ACHN (cell line): ENCODE measurements around the gene SNX10.
A peak's percentile ranks its signal among the peaks of the same experiment; 100 is the strongest.
"Not testable (repeated sequence)": the region's sequence is repeated elsewhere in the genome, so short reads cannot be mapped to it uniquely, and the experiment has no call there.

Experiments
- DNase-seq: peaks from one replicate; pipeline ENCODE4 v3.0.0-alpha.2; 2015
- in situ Hi-C: cut with HindIII; loops from 2 replicates; pipeline ENCODE4 v1.10.0; 2017; ENCODE audit warnings: low sequenced_read_pairs, low pct_ligation_motif_present, low pct_unique_long_range_greater_than_20kb

SNX10 gene

GRCh38 chr7:26291699-26292538 is at the start of gene SNX10:
Gene SNX10 (plus strand): TSS chr7:26291862. CDS start chr7:26346443, 54,581 bp downstream.
- DNase-seq, result peak; percentile 87
- in situ Hi-C loops, result no loop called here

GRCh38 chr7:26245150-26245549 is 46.5 kb upstream of the SNX10 start:
- in situ Hi-C loops, result no loop called here
- DNase-seq, result no peak

GRCh38 chr7:26250239-26250638 is 41.4 kb upstream of the SNX10 start:
- in situ Hi-C loops, result no loop called here
- no peak for DNase-seq

GRCh38 chr7:26261866-26262265 is 29.8 kb upstream of the SNX10 start:
- in situ Hi-C loops, result not testable (repeated sequence)

GRCh38 chr7:26265065-26265464 is 26.6 kb upstream of the SNX10 start:
- no peak for DNase-seq
- in situ Hi-C loops, result no loop called here

More at GRCh38 chr7:26261866-26262265, 29.8 kb upstream of the SNX10 start:
- not testable (repeated sequence) for DNase-seq

GRCh38 chr7:26265499-26266075 is 26.1 kb upstream of the SNX10 start:
- no peak for DNase-seq
- in situ Hi-C loops, result no loop called here

GRCh38 chr7:26267601-26268166 is 24.0 kb upstream of the SNX10 start:
- in situ Hi-C loops, result no loop called here

GRCh38 chr7:26275213-26275612 is 16.4 kb upstream of the SNX10 start:
- no peak for DNase-seq
- in situ Hi-C loops, result no loop called here

More at GRCh38 chr7:26267601-26268166, 24.0 kb upstream of the SNX10 start:
- no peak for DNase-seq

- in situ Hi-C loops, result no loop called here
Observed at GRCh38 chr7:26278770-26279169, 12.9 kb upstream of the SNX10 start.

GRCh38 chr7:26279405-26279804 is 12.3 kb upstream of the SNX10 start:
- in situ Hi-C loops, result no loop called here
- DNase-seq, result peak; percentile 95

More at GRCh38 chr7:26278770-26279169, 12.9 kb upstream of the SNX10 start:
- DNase-seq, result peak; percentile 88

GRCh38 chr7:26280097-26280496 is 11.6 kb upstream of the SNX10 start:
- no peak for DNase-seq
- in situ Hi-C loops, result no loop called here

- in situ Hi-C loops, result no loop called here
- DNase-seq, result no peak
Observed at GRCh38 chr7:26280723-26281122, 10.9 kb upstream of the SNX10 start.

- DNase-seq, result no peak
Observed at GRCh38 chr7:26284477-26284876, 7.2 kb upstream of the SNX10 start.

GRCh38 chr7:26284995-26285632 is 6.5 kb upstream of the SNX10 start:
- in situ Hi-C loops, result no loop called here
- DNase-seq, result no peak

More at GRCh38 chr7:26284477-26284876, 7.2 kb upstream of the SNX10 start:
- in situ Hi-C loops, result no loop called here

GRCh38 chr7:26286157-26286556 is 5.5 kb upstream of the SNX10 start:
- DNase-seq, result no peak
- in situ Hi-C loops, result no loop called here

- in situ Hi-C loops, DNase-seq: not testable (repeated sequence)
Observed at GRCh38 chr7:26288126-26288525, 3.5 kb upstream of the SNX10 start.

GRCh38 chr7:26291251-26291650 is 411 bp upstream of the SNX10 start:
- DNase-seq, result no peak
- in situ Hi-C loops, result no loop called here

- DNase-seq, result peak; percentile 22
- in situ Hi-C loops, result no loop called here
Observed at GRCh38 chr7:26292768-26293560, 1.3 kb downstream of the SNX10 start.
